Activated T-helper 1 cell treated with Interleukin-2 at 50 U/mL for 16 hours (primary cell): ENCODE measurements around the gene ABCC6.
"Not testable (repeated sequence)": the region's sequence is repeated elsewhere in the genome, so short reads cannot be mapped to it uniquely, and the experiment has no call there.

ENCODE experiments used
- DNase-seq: peaks from one replicate; pipeline ENCODE4 v3.0.0-alpha.2; 2020; ENCODE audit warnings: low read depth

ABCC6 gene

DNA sequence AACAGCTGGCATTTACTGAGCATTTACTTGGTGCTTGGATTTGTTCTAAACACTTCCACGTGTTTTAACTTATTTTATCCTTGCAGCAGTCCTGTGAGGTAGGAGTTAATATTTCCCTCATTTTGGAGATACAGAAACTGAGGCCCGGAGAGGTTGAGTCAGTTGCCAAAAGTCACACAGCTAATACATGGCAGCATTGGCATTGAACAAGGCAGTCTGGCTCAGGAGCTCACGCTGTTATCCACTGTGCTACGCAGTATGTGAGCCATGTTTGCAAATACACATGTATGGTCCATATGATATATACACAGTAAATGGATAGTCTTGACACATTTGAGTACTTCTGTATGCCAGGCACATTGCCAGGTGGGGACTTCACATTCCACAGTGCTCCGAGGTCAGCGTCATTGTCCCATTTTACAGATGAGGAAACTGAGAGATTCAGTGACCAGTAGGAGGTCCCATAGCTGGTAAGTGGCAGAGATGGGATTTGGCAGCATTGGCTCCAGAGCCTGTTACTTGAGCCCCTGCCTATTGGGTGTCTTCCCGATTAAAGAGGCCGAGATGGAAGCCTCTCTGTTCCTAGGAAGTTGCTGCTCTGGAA lies 110.7 kb downstream of the ABCC6 start:
- no peak for DNase-seq

DNA sequence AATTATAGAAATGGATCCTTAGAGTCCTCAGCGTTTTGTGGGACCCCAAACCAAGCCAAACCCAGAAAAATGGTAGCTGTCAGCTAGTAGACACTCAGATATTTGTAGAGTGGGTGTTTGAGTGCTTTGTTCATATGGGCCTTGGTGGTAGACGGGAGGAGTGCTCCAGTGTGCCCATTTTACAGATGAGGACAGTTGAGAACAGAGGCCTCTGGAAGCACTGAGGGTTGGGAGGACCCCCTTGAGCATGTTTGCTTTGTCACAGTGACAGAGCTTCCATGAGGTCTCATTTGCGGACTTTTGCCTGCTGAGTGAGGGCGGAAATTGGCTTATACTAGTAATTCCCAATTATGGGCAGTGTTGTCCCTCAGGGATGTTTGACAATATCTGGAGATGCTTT lies 111.7 kb downstream of the ABCC6 start:
- no peak for DNase-seq

- no peak for DNase-seq
Measured at GRCh38 chr16:16110111-16110490, 113.2 kb downstream of the ABCC6 start.

DNA sequence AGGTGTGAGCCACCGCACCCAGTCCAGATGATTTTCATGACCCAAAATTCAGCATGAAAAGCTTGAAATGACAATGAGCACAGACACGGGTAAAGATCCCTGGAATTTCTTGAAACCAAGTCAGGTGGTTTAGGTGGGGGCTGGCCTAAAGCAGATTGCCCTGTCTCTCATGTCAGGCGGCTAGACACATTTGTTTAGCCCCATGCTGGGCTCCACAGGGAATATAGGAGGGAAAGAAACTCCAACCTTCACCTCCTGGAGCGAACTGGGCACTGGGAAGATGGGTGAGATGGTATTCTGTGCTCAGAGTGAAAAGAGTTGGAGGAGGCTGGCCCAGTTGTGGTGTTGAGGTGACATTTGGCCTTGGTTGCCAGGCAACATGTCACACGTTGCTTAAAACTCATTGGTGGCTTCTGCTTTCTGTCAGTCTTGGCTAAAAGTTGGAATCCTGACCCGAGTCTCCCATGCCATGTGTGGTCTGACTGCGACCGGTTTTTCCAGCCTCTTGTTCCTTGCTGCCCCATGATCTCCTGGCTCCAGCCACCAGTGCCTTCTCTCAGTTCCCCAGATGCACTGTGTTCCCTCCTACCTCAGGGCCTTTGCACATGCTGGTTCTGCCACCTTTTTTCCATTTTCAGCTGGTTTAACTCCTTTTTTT lies 113.7 kb downstream of the ABCC6 start:
- DNase-seq = no peak

DNA sequence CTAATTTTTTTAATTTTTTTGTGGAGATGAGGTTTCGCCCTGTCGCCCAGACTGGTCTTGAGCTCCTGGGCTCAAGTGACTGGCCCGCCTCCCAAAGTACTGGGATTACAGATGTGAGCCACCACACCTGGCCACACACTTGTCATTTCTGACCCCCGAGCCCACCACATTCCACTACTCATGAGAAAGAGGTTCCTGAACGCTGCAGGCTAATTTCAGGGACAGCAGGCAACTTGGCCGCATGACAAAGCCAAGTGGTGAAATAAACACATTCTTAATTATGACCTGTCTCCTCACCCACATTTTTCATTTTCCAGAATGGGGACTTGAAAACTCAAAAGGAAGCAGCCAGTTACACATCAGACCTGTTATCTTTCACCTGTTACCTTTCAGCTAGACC lies 114.5 kb downstream of the ABCC6 start:
- DNase-seq = no peak

DNA sequence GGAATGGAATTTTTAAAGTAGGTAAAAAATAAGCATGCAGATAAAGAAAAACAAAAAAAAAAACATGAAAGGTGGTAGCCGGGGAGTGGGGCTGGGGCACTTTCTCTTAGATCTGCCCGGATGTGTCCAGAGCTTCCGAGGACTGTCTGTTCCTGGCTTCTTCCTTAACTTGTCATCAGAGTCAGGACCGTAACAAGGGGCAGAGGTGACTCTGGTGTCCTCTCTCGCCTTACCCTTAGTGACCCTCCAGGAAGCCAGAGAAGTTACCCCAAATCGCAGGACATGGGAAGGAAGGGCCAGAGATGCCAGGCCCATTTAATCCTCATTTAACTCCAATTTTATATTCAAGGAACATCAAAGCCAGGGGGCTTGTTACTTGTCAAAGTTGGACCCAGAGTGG lies 115.5 kb downstream of the ABCC6 start:
- no peak for DNase-seq

GRCh38 chr16:16106466-16106865 lies 116.8 kb downstream of the ABCC6 start:
- DNase-seq = no peak

DNA sequence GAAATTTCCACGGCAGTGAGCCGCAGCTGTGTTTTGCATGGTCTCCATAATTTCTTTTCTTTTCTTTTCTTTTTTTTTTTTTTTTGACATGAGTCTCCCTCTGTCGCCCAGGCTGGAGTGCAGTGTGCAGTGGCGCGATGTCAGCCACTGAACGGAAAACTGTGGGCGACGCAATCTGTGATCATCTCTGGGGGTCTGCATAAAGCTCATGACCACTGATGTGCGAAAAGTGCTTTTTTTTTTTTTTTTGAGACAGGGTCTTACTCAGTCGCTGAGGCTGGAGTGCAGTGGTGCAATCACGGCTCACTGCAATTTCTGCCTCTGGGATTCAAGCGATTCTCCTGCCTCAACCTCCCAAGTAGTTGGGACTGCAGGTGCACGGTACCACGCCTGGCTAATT lies 117.6 kb downstream of the ABCC6 start:
- no peak for DNase-seq

GRCh38 chr16:16104804-16105141 lies 118.5 kb downstream of the ABCC6 start:
- not testable (repeated sequence) for DNase-seq

DNA sequence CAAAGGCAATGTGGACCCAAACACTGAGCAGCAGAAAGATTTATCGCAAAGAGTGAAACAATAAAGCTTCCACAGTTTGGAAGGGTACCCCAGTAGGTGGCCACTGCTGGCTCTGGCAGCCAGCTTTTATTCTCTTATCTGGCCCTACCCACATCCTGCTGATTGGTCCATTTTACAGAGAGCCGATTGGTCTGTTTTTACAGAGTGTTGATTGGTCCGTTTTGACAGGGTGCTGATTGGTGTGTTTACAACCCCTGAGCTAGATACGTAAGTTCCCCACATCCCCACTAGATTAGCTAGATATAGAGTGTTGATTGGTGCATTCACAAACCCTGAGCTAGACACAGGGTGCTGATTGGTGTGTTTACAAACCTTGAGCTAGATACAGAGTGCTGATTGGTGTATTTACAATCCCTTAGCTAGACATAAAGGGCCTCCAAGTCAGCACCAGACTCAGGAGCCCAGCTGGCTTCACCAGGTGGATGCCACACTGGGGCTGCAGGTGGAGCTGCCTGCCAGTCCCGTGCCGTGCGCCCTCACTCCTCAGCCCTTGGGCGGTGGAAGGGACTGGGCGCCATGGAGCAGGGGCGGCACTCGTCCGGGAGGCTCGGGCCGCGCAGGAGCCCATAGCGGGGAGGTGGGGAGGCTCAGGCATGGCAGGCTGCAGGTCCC lies 119.0 kb downstream of the ABCC6 start:
- not testable (repeated sequence) for DNase-seq

- no peak for DNase-seq
Measured at GRCh38 chr16:16102738-16103137, 120.6 kb downstream of the ABCC6 start.

- DNase-seq = no peak
Measured at GRCh38 chr16:16101585-16101984, 121.7 kb downstream of the ABCC6 start.

GRCh38 chr16:16100631-16101030 lies 122.7 kb downstream of the ABCC6 start:
- no peak for DNase-seq

GRCh38 chr16:16099320-16099719 lies 124.0 kb downstream of the ABCC6 start:
- DNase-seq = no peak
